22Rv1 (cell line): ENCODE measurements around the gene SLC16A12.
"Not testable (repeated sequence)": the region's sequence is repeated elsewhere in the genome, so short reads cannot be mapped to it uniquely, and the experiment has no call there.

Experiments
- ZFX ChIP-seq: fragments of 450-650 bp; IDR thresholded peaks from 2 replicates; pipeline ENCODE4 v1.6.1; 2017; ENCODE audit warnings: antibody characterized with exemption, borderline replicate concordance
- TF ChIP-seq, protein P1 (sequence below): fragments of 450-650 bp; IDR thresholded peaks from 2 replicates; pipeline ENCODE4 v1.5.1; 2017; ENCODE audit warnings: mild to moderate bottlenecking

DNA sequence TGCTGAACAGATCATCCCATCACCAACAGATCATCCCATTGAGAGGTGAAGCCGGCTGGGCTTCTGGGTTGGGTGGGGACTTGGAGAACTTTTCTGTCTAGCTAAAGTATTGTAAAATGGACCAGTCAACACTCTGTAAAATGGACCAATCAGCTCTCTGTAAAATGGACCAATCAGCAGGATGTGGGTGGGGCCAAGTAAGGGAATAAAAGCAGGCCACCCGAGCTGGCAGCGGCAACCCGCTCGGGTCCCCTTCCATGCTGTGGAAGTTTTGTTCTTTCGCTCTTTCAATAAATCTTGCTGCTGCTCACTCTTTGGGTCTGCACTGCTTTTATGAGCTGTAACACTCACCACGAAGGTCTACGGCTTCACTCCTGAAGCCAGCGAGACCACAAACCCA lies 129.2 kb downstream of the SLC16A12 start:
- TF ChIP-seq, protein P1, sequence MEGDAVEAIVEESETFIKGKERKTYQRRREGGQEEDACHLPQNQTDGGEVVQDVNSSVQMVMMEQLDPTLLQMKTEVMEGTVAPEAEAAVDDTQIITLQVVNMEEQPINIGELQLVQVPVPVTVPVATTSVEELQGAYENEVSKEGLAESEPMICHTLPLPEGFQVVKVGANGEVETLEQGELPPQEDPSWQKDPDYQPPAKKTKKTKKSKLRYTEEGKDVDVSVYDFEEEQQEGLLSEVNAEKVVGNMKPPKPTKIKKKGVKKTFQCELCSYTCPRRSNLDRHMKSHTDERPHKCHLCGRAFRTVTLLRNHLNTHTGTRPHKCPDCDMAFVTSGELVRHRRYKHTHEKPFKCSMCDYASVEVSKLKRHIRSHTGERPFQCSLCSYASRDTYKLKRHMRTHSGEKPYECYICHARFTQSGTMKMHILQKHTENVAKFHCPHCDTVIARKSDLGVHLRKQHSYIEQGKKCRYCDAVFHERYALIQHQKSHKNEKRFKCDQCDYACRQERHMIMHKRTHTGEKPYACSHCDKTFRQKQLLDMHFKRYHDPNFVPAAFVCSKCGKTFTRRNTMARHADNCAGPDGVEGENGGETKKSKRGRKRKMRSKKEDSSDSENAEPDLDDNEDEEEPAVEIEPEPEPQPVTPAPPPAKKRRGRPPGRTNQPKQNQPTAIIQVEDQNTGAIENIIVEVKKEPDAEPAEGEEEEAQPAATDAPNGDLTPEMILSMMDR: not testable (repeated sequence)
- TF ChIP-seq ZFX: not testable (repeated sequence)
